Measurements from ENCODE around the gene SEZ6L2.

SEZ6L2 gene

GRCh38 chr16:29860218-29860617, 39.1 kb downstream of the SEZ6L2 start:
- Histone ChIP-seq H3K36me3 (peaks cover 23% of the 10 kb centered on the region), H3K27me3 (ENCODE audit: insufficient read depth, low read depth, severe bottlenecking) (no peaks in the 10 kb centered on the region), H3K9me3 (ENCODE audit: severe bottlenecking) (no peaks in the 10 kb centered on the region), H3K4me3 (ENCODE audit: low read depth, low read length) (no peak overlapping the region), H3K27ac (no peak overlapping the region)
- TF ChIP-seq, protein P1, sequence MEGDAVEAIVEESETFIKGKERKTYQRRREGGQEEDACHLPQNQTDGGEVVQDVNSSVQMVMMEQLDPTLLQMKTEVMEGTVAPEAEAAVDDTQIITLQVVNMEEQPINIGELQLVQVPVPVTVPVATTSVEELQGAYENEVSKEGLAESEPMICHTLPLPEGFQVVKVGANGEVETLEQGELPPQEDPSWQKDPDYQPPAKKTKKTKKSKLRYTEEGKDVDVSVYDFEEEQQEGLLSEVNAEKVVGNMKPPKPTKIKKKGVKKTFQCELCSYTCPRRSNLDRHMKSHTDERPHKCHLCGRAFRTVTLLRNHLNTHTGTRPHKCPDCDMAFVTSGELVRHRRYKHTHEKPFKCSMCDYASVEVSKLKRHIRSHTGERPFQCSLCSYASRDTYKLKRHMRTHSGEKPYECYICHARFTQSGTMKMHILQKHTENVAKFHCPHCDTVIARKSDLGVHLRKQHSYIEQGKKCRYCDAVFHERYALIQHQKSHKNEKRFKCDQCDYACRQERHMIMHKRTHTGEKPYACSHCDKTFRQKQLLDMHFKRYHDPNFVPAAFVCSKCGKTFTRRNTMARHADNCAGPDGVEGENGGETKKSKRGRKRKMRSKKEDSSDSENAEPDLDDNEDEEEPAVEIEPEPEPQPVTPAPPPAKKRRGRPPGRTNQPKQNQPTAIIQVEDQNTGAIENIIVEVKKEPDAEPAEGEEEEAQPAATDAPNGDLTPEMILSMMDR (IDR thresholded peaks at IDR 0.05; ENCODE audit: low read depth, low read length), result no peak
- no peak for DNase-seq

DNA sequence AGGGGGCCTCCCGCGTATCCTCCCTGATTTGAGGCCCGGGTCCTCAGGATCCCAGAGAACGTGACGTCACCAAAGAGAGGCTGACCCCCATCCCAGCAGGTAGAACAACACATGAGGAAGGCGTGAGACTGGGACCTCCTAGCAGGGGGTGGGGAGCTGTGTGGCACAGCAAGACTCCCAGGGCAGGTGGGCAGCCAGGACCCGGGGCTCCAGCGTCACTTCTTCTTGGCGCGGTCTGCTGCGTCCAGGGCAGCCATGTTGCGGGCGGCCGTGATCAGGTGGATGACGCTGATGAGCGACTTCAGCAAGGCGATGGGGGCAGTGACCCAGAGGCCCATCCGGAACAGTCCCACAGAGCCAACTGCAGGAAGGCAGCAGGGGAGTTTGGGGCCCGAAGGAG, 40.4 kb downstream of the SEZ6L2 start:
- Histone ChIP-seq H3K27ac (no peak overlapping the region), H3K36me3 (peaks cover 23% of the 10 kb centered on the region), H3K27me3 (ENCODE audit: insufficient read depth, low read depth, severe bottlenecking) (no peaks in the 10 kb centered on the region), H3K4me3 (ENCODE audit: low read depth, low read length) (no peak overlapping the region), H3K9me3 (ENCODE audit: severe bottlenecking) (no peaks in the 10 kb centered on the region)
- DNase-seq, result no peak
- TF ChIP-seq, protein P1 (IDR thresholded peaks at IDR 0.05; ENCODE audit: low read depth, low read length), result no peak

- H3K36me3 ChIP-seq, result peaks cover 23% of the 10 kb centered on the region
- no peaks in the 10 kb centered on the region for H3K9me3 ChIP-seq (ENCODE audit: severe bottlenecking)
- no peak for DNase-seq
- TF ChIP-seq, protein P1 (IDR thresholded peaks at IDR 0.05; ENCODE audit: low read depth, low read length), result no peak
- no peak overlapping the region for H3K27ac ChIP-seq
- H3K27me3 ChIP-seq (ENCODE audit: insufficient read depth, low read depth, severe bottlenecking), result no peaks in the 10 kb centered on the region
- no peak overlapping the region for H3K4me3 ChIP-seq (ENCODE audit: low read depth, low read length)
These were observed 41.1 kb downstream of the SEZ6L2 start for GRCh38 chr16:29858149-29858849.

- no peak overlapping the region for H3K27ac ChIP-seq
- H3K9me3 ChIP-seq (ENCODE audit: severe bottlenecking), result no peaks in the 10 kb centered on the region
- peaks cover 23% of the 10 kb centered on the region for H3K36me3 ChIP-seq
- H3K4me3 ChIP-seq (ENCODE audit: low read depth, low read length), result no peak overlapping the region
- no peaks in the 10 kb centered on the region for H3K27me3 ChIP-seq (ENCODE audit: insufficient read depth, low read depth, severe bottlenecking)
- DNase-seq, result no peak
- TF ChIP-seq, protein P1 (IDR thresholded peaks at IDR 0.05; ENCODE audit: low read depth, low read length), result no peak
These were observed 42.1 kb downstream of the SEZ6L2 start for GRCh38 chr16:29857133-29857760.

DNA sequence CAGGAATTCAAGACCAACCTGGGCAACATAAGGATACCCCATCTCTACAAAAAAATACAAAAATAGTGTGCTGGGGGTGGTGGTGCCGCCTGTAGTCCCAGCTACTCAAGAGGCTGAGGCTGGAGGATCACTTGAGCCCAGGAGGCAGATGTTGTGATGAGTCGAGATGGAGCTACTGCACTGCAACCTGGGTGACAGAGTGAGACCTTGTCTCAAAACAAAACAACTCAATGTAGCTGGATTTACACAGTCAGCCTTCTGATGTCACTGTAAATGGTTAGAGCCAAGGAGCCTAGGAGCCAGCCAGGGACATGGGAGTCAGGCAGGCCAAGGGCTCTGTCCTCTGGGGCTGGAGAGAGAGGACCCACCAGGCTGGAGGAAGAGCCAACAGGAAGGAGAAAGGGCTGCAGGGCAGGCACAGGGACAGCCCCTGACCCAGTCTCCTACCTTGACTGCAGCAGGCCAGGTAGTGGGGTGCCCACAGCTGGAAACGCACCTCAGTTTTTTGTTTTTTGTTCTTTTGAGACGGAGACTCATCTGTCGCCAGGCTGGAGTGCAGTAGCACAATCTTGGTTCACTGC, 44.7 kb downstream of the SEZ6L2 start:
- H3K27me3 ChIP-seq (ENCODE audit: insufficient read depth, low read depth, severe bottlenecking), result no peaks in the 10 kb centered on the region
- no peak for DNase-seq

More for the DNA sequence above, 44.7 kb downstream of the SEZ6L2 start:
- Histone ChIP-seq H3K36me3 (peaks cover 9% of the 10 kb centered on the region), H3K27ac (no peak overlapping the region), H3K9me3 (ENCODE audit: severe bottlenecking) (no peaks in the 10 kb centered on the region), H3K4me3 (ENCODE audit: low read depth, low read length) (no peak overlapping the region)
- TF ChIP-seq, protein P1 (IDR thresholded peaks at IDR 0.05; ENCODE audit: low read depth, low read length), result no peak
